ELR (cell line): Measurements from ENCODE around the gene NECTIN4.

Source experiments
- DNase-seq: peaks from one replicate; pipeline ENCODE4 v3.0.0-alpha.2; 2015; ENCODE audit warnings: low read depth

Gene NECTIN4

GRCh38 chr1:161089251-161089924 is at the start of gene NECTIN4:
Gene NECTIN4 (minus strand): TSS chr1:161089558. CDS start chr1:161089296, 262 bp downstream.
- DNase-seq, result no peak

- no peak for DNase-seq
These were observed 49.1 kb upstream of the NECTIN4 start for GRCh38 chr1:161138431-161138830.

- no peak for DNase-seq
These were observed 48.5 kb upstream of the NECTIN4 start for GRCh38 chr1:161137881-161138280.

GRCh38 chr1:161133220-161133740 is 43.9 kb upstream of the NECTIN4 start:
- peak; percentile 38 for DNase-seq

- DNase-seq, result peak; percentile 97
These were observed 43.3 kb upstream of the NECTIN4 start, which contains the start of gene DEDD for GRCh38 chr1:161132410-161133219. Gene DEDD (minus strand): TSS chr1:161132667. CDS start chr1:161124462, 8,205 bp downstream.

- peak; percentile 42 for DNase-seq
These were observed 42.4 kb upstream of the NECTIN4 start for GRCh38 chr1:161131523-161132409.

- no peak for DNase-seq
These were observed 40.9 kb upstream of the NECTIN4 start for GRCh38 chr1:161130266-161130665.

- DNase-seq, result no peak
These were observed 39.4 kb upstream of the NECTIN4 start for GRCh38 chr1:161128591-161129420.

- no peak for DNase-seq
These were observed 38.3 kb upstream of the NECTIN4 start for GRCh38 chr1:161127649-161128048.

- no peak for DNase-seq
These were observed 33.6 kb upstream of the NECTIN4 start for GRCh38 chr1:161122967-161123366.

GRCh38 chr1:161121834-161122233 is 32.5 kb upstream of the NECTIN4 start:
- no peak for DNase-seq

- no peak for DNase-seq
These were observed 31.8 kb upstream of the NECTIN4 start for GRCh38 chr1:161121042-161121650.

GRCh38 chr1:161119092-161119903 is 29.9 kb upstream of the NECTIN4 start:
- DNase-seq, result peak; percentile 84

GRCh38 chr1:161117759-161118581 is 28.6 kb upstream of the NECTIN4 start, which contains the start of the genes NIT1 and PFDN2:
Gene NIT1 (plus strand): TSS chr1:161118105. CDS start chr1:161118177, 72 bp downstream.
Gene PFDN2 (minus strand): TSS chr1:161118037. CDS start chr1:161118026, 11 bp downstream.
- peak; percentile 92 for DNase-seq

- peak; percentile 53 for DNase-seq
These were observed 26.6 kb upstream of the NECTIN4 start for GRCh38 chr1:161115961-161116360.

GRCh38 chr1:161115132-161115711 is 25.9 kb upstream of the NECTIN4 start:
- DNase-seq, result peak; percentile 99

- peak; percentile 61 for DNase-seq
These were observed 25.2 kb upstream of the NECTIN4 start for GRCh38 chr1:161114556-161114955.

GRCh38 chr1:161113915-161114314 is 24.6 kb upstream of the NECTIN4 start:
- DNase-seq, result no peak
